HEK293 (cell line): Measurements from ENCODE around the gene STAP1.

Experiments used
- CTCF ChIA-PET: fragments of 350-600 bp; formaldehyde crosslinking; extraction: SDS; loops from one replicate; lab custom pipeline; 2021; ENCODE audit warnings: antibody characterized with exemption; lab: Yijun Ruan, JAX
- POLR2A ChIA-PET: fragments of 300-600 bp; formaldehyde crosslinking; extraction: SDS; loops from one replicate; lab custom pipeline; 2020; ENCODE audit warnings: antibody characterized with exemption, inconsistent platforms; lab: Yijun Ruan, JAX
- H3K27ac ChIP-seq: fragments of 200-500 bp; sonication (Bioruptor generic); 2 replicates; pipeline ENCODE4 v1.5.1; 2014; ENCODE audit warnings: low read depth, low read length, control low read depth, inconsistent platforms; ENCODE audit errors: extremely low read depth
- H3K36me3 ChIP-seq, 2 experiments: fragments of 200-500 bp in 1 of 2; sonication (Bioruptor generic) in 1 of 2; 1 replicate in 1 of 2; 2 replicates in 1 of 2; pipeline ENCODE4 v1.5.1; 2014 to 2017; ENCODE audit warnings: inconsistent platforms in 2 of 2, low read length in 2 of 2; ENCODE audit not compliant: control insufficient read depth in 2 of 2, insufficient read depth in 1 of 2
- H3K4me1 ChIP-seq: fragments of 200-500 bp; sonication (Bioruptor generic); 2 replicates; pipeline ENCODE4 v1.5.1; 2014; ENCODE audit warnings: mild to moderate bottlenecking, low read length, inconsistent platforms; ENCODE audit not compliant: control insufficient read depth, insufficient read depth
- H3K4me3 ChIP-seq: 2 replicates; pipeline ENCODE4 v1.5.1; 2011; ENCODE audit warnings: low read depth, mild to moderate bottlenecking, control low read depth, low read length, moderate library complexity
- H3K9me3 ChIP-seq: fragments of 200-500 bp; sonication (Bioruptor generic); 2 replicates; pipeline ENCODE4 v1.5.1; 2014; ENCODE audit warnings: low read depth, low read length, inconsistent platforms; ENCODE audit not compliant: control insufficient read depth, insufficient read depth
- BCL11A ChIP-seq: fragments of 450-650 bp; formaldehyde crosslinking; IDR thresholded peaks from 2 replicates; pipeline ENCODE4 v1.5.1; 2016; ENCODE audit warnings: low read depth, missing biosample characterization, missing genetic modification characterization
- CTCF ChIP-seq: fragments of 450-650 bp; formaldehyde crosslinking; IDR thresholded peaks from 2 replicates; pipeline ENCODE4 v1.5.1; 2016; ENCODE audit warnings: missing biosample characterization, missing genetic modification characterization
- IKZF3 ChIP-seq: fragments of 450-650 bp; IDR thresholded peaks from 2 replicates; pipeline ENCODE4 v1.5.0; 2018; ENCODE audit warnings: missing biosample characterization, mild to moderate bottlenecking, missing genetic modification characterization, moderate library complexity
- PRDM1 ChIP-seq: fragments of 450-650 bp; formaldehyde crosslinking; IDR thresholded peaks from 2 replicates; pipeline ENCODE4; 2016; ENCODE audit warnings: missing biosample characterization, missing genetic modification characterization
- PRDM4 ChIP-seq: fragments of 450-650 bp; formaldehyde crosslinking; IDR thresholded peaks from 2 replicates; pipeline ENCODE4 v1.5.1; 2017; ENCODE audit warnings: missing biosample characterization, missing genetic modification characterization
- SALL2 ChIP-seq: fragments of 450-650 bp; formaldehyde crosslinking; IDR thresholded peaks from 2 replicates; pipeline ENCODE4 v1.5.0; 2017; ENCODE audit warnings: missing biosample characterization, mild to moderate bottlenecking, missing genetic modification characterization, borderline replicate concordance
- SETDB1 ChIP-seq: IDR thresholded peaks from one replicate; pipeline ENCODE4 v1.6.1; 2017; ENCODE audit warnings: mild to moderate bottlenecking, low read length, moderate library complexity, mixed read lengths; ENCODE audit not compliant: insufficient read length
- ZBTB21 ChIP-seq: fragments of 450-650 bp; formaldehyde crosslinking; IDR thresholded peaks from 2 replicates; pipeline ENCODE4 v1.5.1; 2017; ENCODE audit warnings: missing biosample characterization, missing genetic modification characterization
- ZEB2 ChIP-seq: fragments of 450-650 bp; formaldehyde crosslinking; IDR thresholded peaks from 2 replicates; pipeline ENCODE4 v1.5.1; 2016; ENCODE audit warnings: missing biosample characterization, missing genetic modification characterization
- ZFP41 ChIP-seq: fragments of 450-650 bp; formaldehyde crosslinking; IDR thresholded peaks from 2 replicates; pipeline ENCODE4 v1.5.1; 2016; ENCODE audit warnings: missing biosample characterization, missing genetic modification characterization, borderline replicate concordance
- ZIC2 ChIP-seq: fragments of 450-650 bp; formaldehyde crosslinking; IDR thresholded peaks from 2 replicates; pipeline ENCODE4 v1.5.1; 2016; ENCODE audit warnings: missing biosample characterization, missing genetic modification characterization
- ZNF133 ChIP-seq: fragments of 450-650 bp; formaldehyde crosslinking; IDR thresholded peaks from 2 replicates; pipeline ENCODE4 v1.5.1; 2016; ENCODE audit warnings: missing biosample characterization, missing genetic modification characterization
- ZNF174 ChIP-seq: fragments of 450-650 bp; formaldehyde crosslinking; IDR thresholded peaks from 2 replicates; pipeline ENCODE4 v1.5.0; 2017; ENCODE audit warnings: missing biosample characterization, mild to moderate bottlenecking, missing genetic modification characterization
- ZNF48 ChIP-seq: fragments of 450-650 bp; formaldehyde crosslinking; IDR thresholded peaks from 2 replicates; pipeline ENCODE4 v1.5.1; 2016; ENCODE audit warnings: missing biosample characterization, missing genetic modification characterization
- ZNF521 ChIP-seq: fragments of 450-650 bp; formaldehyde crosslinking; IDR thresholded peaks from 2 replicates; pipeline ENCODE4 v1.5.1; 2017; ENCODE audit warnings: missing biosample characterization, mild to moderate bottlenecking, missing genetic modification characterization
- ZNF596 ChIP-seq: fragments of 450-650 bp; IDR thresholded peaks from 2 replicates; pipeline ENCODE4 v1.5.0; 2018; ENCODE audit warnings: missing biosample characterization, mild to moderate bottlenecking, missing genetic modification characterization, moderate library complexity
- ZNF658 ChIP-seq: fragments of 450-650 bp; formaldehyde crosslinking; IDR thresholded peaks from 2 replicates; pipeline ENCODE4; 2016; ENCODE audit warnings: missing biosample characterization, missing genetic modification characterization
- ZNF776 ChIP-seq: fragments of 450-650 bp; formaldehyde crosslinking; IDR thresholded peaks from 2 replicates; pipeline ENCODE4 v1.5.0; 2017; ENCODE audit warnings: missing biosample characterization, missing genetic modification characterization, borderline replicate concordance
- ZSCAN18 ChIP-seq: fragments of 450-650 bp; formaldehyde crosslinking; IDR thresholded peaks from 2 replicates; pipeline ENCODE4 v1.5.1; 2016; ENCODE audit warnings: missing biosample characterization, missing genetic modification characterization
- TF ChIP-seq, protein P1 (sequence below): fragments of 450-650 bp; formaldehyde crosslinking; IDR thresholded peaks from 2 replicates; pipeline ENCODE4 v1.5.1; 2016; ENCODE audit warnings: missing biosample characterization, missing genetic modification characterization
- TF ChIP-seq, protein P2 (sequence below): fragments of 450-650 bp; formaldehyde crosslinking; IDR thresholded peaks from 2 replicates; pipeline ENCODE4 v1.5.1; 2017; ENCODE audit warnings: missing biosample characterization, missing genetic modification characterization
- TF ChIP-seq, protein P3 (sequence below): fragments of 450-650 bp; formaldehyde crosslinking; IDR thresholded peaks from 2 replicates; pipeline ENCODE4 v1.5.1; 2016; ENCODE audit warnings: missing biosample characterization, missing genetic modification characterization

The STAP1 gene

GRCh38 chr4:67576538-67576937, 18.0 kb downstream of the STAP1 start:
- Histone ChIP-seq H3K4me1 (no peaks in the 10 kb centered on the region), H3K36me3 (no peaks in the 10 kb centered on the region), H3K4me3 (no peak overlapping the region), H3K27ac (no peak overlapping the region), H3K9me3 (no peaks in the 10 kb centered on the region)
- TF ChIP-seq ZNF48 (no peak), ZEB2 (tag by site-specific recombination) (no peak), PRDM4 (tag by site-specific recombination) (no peak), ZNF658 (no peak), ZBTB21 (no peak), ZFP41 (tag by site-specific recombination) (no peak), CTCF (tag by site-specific recombination) (no peak), ZNF521 (tag by site-specific recombination) (no peak), SETDB1 (no peak), ZNF174 (tag by site-specific recombination) (no peak)
- TF ChIP-seq, protein P1, sequence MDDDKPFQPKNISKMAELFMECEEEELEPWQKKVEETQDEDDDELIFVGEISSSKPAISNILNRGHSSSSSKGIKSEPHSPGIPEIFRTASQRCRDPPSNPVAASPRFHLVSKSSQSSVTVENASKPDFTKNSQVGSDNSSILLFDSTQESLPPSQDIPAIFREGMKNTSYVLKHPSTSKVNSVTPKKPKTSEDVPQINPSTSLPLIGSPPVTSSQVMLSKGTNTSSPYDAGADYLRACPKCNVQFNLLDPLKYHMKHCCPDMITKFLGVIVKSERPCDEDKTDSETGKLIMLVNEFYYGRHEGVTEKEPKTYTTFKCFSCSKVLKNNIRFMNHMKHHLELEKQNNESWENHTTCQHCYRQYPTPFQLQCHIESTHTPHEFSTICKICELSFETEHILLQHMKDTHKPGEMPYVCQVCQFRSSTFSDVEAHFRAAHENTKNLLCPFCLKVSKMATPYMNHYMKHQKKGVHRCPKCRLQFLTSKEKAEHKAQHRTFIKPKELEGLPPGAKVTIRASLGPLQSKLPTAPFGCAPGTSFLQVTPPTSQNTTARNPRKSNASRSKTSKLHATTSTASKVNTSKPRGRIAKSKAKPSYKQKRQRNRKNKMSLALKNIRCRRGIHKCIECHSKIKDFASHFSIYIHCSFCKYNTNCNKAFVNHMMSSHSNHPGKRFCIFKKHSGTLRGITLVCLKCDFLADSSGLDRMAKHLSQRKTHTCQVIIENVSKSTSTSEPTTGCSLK (tag by site-specific recombination) = no peak
- TF ChIP-seq, protein P2, sequence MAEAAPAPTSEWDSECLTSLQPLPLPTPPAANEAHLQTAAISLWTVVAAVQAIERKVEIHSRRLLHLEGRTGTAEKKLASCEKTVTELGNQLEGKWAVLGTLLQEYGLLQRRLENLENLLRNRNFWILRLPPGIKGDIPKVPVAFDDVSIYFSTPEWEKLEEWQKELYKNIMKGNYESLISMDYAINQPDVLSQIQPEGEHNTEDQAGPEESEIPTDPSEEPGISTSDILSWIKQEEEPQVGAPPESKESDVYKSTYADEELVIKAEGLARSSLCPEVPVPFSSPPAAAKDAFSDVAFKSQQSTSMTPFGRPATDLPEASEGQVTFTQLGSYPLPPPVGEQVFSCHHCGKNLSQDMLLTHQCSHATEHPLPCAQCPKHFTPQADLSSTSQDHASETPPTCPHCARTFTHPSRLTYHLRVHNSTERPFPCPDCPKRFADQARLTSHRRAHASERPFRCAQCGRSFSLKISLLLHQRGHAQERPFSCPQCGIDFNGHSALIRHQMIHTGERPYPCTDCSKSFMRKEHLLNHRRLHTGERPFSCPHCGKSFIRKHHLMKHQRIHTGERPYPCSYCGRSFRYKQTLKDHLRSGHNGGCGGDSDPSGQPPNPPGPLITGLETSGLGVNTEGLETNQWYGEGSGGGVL (tag by site-specific recombination) = no peak
- TF ChIP-seq, protein P3, sequence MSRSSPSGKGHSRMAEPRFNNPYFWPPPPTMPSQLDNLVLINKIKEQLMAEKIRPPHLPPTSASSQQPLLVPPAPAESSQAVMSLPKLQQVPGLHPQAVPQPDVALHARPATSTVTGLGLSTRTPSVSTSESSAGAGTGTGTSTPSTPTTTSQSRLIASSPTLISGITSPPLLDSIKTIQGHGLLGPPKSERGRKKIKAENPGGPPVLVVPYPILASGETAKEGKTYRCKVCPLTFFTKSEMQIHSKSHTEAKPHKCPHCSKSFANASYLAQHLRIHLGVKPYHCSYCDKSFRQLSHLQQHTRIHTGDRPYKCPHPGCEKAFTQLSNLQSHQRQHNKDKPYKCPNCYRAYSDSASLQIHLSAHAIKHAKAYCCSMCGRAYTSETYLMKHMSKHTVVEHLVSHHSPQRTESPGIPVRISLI (tag by site-specific recombination) = no peak
- ChIA-PET POLR2A (interaction anchor here (1.2 kb wide), 1 partner anchor 31 kb away, joined by 3 read pairs; the partner anchor contains the start of gene CENPC), CTCF (no interaction called here)

DNA sequence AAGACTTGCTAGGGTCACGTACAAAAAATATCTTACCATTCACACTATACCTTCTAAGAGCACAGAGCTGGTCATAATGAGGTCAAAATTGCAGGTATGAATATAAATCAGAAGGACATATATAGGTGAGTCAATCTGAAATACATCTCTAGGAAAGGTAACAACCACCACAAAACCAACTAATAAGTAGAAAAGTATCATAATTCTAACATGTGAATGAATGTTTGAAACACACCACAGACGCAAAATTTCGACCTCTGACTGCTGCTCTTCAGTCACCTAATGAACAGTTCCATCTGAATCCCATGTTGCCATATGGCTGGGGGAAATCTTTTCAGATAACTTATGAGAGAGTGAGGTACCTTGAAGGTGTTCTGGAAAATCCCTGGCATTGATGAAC, 22.1 kb downstream of the STAP1 start:
- CTCF ChIA-PET = no interaction called here
- POLR2A ChIA-PET = no interaction called here
- H3K36me3 ChIP-seq = no peaks in the 10 kb centered on the region
- TF ChIP-seq ZNF776 (tag by site-specific recombination) (no peak), BCL11A (tag by site-specific recombination) (no peak), ZIC2 (no peak), PRDM1 (tag by site-specific recombination) (no peak), IKZF3 (tag by site-specific recombination) (no peak), ZNF596 (tag by site-specific recombination) (no peak), ZSCAN18 (tag by site-specific recombination) (no peak), ZNF133 (no peak), SALL2 (tag by site-specific recombination) (no peak)
- TF ChIP-seq, protein P3 (tag by site-specific recombination) = no peak

More for the DNA sequence above, 22.1 kb downstream of the STAP1 start:
- H3K4me3 ChIP-seq = no peak overlapping the region
- no peaks in the 10 kb centered on the region for H3K4me1 ChIP-seq
- H3K27ac ChIP-seq = no peak overlapping the region
- H3K9me3 ChIP-seq = no peaks in the 10 kb centered on the region
